GM12878 (cell line): Measurements from ENCODE around the gene DRD2.

Source experiments
- CEBPB ChIP-seq, 2 experiments: fragments of 150-350 bp in 1 of 2; IDR thresholded peaks; 2 replicates each; pipeline ENCODE4 v1.6.1; 2012 to 2014; ENCODE audit warnings: low read depth in 2 of 2, low read length in 2 of 2, borderline replicate concordance in 1 of 2, inconsistent platforms in 1 of 2
- CHD2 ChIP-seq: IDR thresholded peaks from 2 replicates; pipeline ENCODE4 v1.6.1; 2011; ENCODE audit warnings: low read depth, low read length, improper control_type of control experiment, borderline replicate concordance
- CTCF ChIP-seq, 3 experiments: IDR thresholded peaks in 2 of 3; conservative IDR thresholded peaks in 1 of 3; 2 replicates each; pipeline ENCODE4 v1.5.1; 2011; ENCODE audit warnings: low read depth in 3 of 3, low read length in 3 of 3, mild to moderate bottlenecking in 3 of 3, control low read depth in 2 of 3, moderate library complexity in 2 of 3, inconsistent platforms in 1 of 3, mixed read lengths in 1 of 3; ENCODE audit not compliant: control insufficient read depth in 2 of 3, insufficient read depth in 1 of 3; ENCODE audit errors: extremely low read depth in 1 of 3
- EGR1 ChIP-seq, 2 experiments: IDR thresholded peaks; 1 replicate in 1 of 2; 2 replicates in 1 of 2; pipeline ENCODE4 v1.6.1; 2011 to 2012; ENCODE audit warnings: low read depth in 2 of 2, low read length in 2 of 2, borderline replicate concordance in 1 of 2, mild to moderate bottlenecking in 1 of 2, moderate library complexity in 1 of 2
- RB1 ChIP-seq: fragments of 450-650 bp; formaldehyde crosslinking; IDR thresholded peaks from 2 replicates; pipeline ENCODE4 v1.6.1; 2017; ENCODE audit warnings: mild to moderate bottlenecking, borderline replicate concordance
- REST ChIP-seq: IDR thresholded peaks from 2 replicates; pipeline ENCODE4 v1.6.1; 2012; ENCODE audit warnings: mild to moderate bottlenecking, low read depth, low read length
- SIX5 ChIP-seq: IDR thresholded peaks from 2 replicates; pipeline ENCODE4 v1.6.1; 2011; ENCODE audit warnings: mild to moderate bottlenecking, low read depth, low read length, moderate library complexity; ENCODE audit not compliant: severe bottlenecking
- TBL1XR1 ChIP-seq: IDR thresholded peaks from 2 replicates; pipeline ENCODE4 v1.6.1; 2012; ENCODE audit warnings: low read depth, low read length, improper control_type of control experiment

GRCh38 chr11:113435190-113435968 is 39.8 kb downstream of the DRD2 start:
- TF ChIP-seq CTCF (IDR thresholded peaks at IDR 0.05 in 2 of 3, conservative IDR thresholded peaks at IDR 0.05 in 1 of 3; ENCODE audit: control insufficient read depth in 2 of 3, extremely low read depth in 1 of 3, insufficient read depth in 1 of 3, low read depth in 3 of 3, low read length in 3 of 3), result no peak
- no peak for TF ChIP-seq RB1
- TF ChIP-seq CEBPB (IDR thresholded peaks at IDR 0.05; ENCODE audit: borderline replicate concordance in 1 of 2, low read depth in 2 of 2, low read length in 2 of 2), result no peak
- TF ChIP-seq REST, result no peak
- no peak for TF ChIP-seq CHD2
- TF ChIP-seq EGR1 (IDR thresholded peaks at IDR 0.05; ENCODE audit: borderline replicate concordance in 1 of 2, low read depth in 2 of 2, low read length in 2 of 2), result no peak
- TF ChIP-seq TBL1XR1, result no peak
- no peak for TF ChIP-seq SIX5
